Retina (tissue), 1 donor: ENCODE measurements around the gene IL1B.

Experiments used
- DNase-seq: peaks from one replicate; pipeline ENCODE4 v3.0.0-alpha.2; 2016

IL1B gene

DNA sequence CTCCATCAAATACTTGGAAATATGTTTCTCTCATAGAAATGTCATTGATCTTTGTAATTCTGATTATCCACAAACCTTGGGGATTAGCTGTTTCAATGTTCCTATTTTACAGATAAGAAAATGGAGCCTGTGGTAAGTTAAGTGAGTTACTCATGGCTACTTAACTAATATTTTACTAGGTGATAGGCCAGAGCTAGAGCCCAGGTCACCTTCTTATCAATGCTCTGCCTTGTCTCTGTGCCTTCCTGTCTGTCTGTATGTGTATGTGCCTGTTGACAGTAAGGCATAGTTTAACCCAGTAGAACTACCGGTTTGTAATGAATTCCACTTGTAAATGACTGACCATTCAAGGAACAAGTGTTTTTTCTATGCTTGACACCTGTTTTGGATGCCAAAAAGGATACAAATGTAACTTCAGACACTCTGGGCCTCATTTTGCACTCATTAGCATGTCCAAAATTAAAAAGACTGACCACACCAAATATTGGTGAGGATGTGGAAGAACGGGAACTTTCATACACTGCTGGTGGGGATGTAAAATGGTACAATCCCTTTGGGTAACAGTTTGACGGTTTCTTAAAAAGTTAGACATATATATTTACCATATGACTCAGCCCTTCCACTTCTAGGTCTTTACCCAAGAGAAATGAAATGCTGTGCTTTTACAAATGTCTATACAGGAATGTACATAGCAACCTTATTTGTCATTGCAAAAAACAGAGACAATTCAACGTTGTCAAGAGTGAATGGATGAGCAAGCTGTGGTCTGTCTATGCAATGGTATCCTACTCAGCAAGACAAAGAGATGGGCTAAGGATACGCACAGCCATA, 32.7 kb downstream of the IL1B start:
- no peak for DNase-seq

GRCh38 chr2:112800881-112801583, 35.5 kb downstream of the IL1B start:
- no peak for DNase-seq

- no peak for DNase-seq
These were observed 37.3 kb downstream of the IL1B start for GRCh38 chr2:112798979-112799975.

DNA sequence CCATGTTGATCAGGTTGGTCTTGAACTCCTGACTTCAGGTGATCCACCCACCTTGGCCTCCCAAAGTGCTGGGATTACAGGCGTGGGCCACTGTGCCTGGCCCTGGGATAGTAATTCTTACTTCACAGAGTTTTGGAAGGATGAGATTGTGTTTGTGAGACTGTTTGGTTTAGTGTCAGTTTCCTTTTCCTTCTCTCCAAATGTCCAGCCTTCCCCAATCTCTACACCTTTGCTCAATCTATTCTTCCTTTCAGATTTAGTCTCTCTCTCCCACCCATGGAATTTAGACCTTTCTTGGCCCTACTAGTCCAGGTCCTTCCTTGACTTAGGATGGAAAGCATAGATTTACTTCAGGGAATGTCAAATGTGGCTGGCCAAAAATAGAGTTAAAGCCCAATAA, 40.1 kb downstream of the IL1B start:
- DNase-seq: no peak

DNA sequence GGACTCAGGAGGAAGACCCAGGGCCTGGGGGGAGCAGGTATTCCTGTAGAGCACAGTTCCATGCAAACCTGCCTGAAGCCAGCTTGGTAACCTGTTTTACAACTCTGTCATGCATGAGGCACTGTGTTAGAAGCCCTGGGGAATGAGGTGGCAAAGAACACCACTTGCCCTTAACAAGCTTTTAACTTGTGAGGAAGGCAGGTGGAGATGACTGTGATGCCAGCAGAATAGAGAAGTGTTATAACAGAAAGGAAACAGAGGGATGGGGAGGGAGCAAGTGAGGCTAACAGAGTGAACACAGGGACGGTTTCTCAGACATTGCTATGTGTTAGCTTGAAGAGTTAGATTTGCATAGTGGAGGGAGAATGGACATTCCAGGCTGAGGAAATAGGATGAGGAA, 40.8 kb downstream of the IL1B start:
- DNase-seq: no peak

GRCh38 chr2:112794841-112795240, 41.7 kb downstream of the IL1B start:
- no peak for DNase-seq

GRCh38 chr2:112794131-112794733, 42.3 kb downstream of the IL1B start:
- DNase-seq: no peak

GRCh38 chr2:112793449-112793978, 43.1 kb downstream of the IL1B start:
- no peak for DNase-seq

DNA sequence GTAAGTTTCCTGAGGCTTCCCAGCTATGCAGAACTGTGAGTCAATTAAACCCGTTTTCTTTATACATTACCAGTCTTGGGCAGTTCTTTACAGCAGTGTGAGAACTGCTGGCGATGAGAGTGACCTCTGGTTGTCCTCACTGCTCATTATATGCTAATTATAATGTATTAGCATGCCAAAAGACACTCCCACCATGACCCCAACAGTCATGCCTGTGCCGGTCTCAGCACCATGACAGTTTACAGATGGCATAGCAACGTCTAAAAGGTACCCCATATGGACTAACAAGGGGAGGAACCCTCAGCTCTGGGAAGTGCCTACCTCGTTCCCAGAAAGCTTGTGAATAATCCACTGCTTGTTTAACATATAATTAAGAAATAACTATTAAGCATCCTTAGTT, 44.2 kb downstream of the IL1B start:
- no peak for DNase-seq

- no peak for DNase-seq
These were observed 44.8 kb downstream of the IL1B start for GRCh38 chr2:112791693-112792230.

DNA sequence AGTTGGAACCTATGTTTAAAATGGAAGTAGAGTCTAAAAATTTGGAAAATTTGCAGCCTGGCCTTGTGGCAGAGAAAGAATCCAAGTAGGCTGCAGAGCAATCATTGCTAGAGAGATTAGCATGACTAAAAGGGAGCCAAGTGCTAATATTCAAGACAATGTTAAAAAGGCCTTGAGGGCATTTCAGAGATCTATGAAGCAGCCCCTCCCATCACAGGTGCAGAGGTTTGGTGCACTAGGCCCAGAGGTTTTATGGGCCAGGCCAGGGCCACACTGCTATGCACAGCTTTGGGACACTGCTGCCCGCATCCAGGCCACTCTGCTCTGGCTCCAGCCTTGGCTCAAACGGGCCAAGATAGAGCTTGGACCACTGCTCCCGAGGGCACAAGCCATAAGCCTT, 45.6 kb downstream of the IL1B start:
- DNase-seq: no peak

DNA sequence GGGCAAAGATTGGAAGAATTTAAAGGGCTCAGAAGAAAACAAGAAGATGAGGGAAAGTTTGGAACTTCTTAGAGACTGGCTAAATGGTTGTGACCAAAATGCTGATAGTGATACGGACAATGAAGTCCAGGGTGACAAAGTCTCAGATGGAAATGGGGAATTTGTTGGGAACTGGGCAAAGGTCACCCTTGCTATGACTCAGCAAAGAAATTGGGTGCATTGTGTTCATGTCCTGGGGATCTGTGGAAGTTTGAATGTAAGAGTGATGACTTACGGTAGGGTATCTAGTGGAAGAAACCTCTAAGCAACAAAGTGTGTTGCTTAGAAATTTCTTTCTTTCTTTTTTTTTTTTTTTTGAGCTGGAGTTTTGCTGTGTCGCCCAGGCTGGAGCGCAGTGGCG, 46.3 kb downstream of the IL1B start:
- DNase-seq: no peak

GRCh38 chr2:112789186-112789585, 47.4 kb downstream of the IL1B start:
- DNase-seq: no peak

- no peak for DNase-seq
These were observed 47.9 kb downstream of the IL1B start for GRCh38 chr2:112788653-112789052.

- no peak for DNase-seq
These were observed 48.7 kb downstream of the IL1B start for GRCh38 chr2:112787729-112788393.

- DNase-seq: no peak
These were observed 49.3 kb downstream of the IL1B start for GRCh38 chr2:112787294-112787693.

- DNase-seq: no peak
These were observed 52.1 kb downstream of the IL1B start, which contains the start of gene IL1A for GRCh38 chr2:112784199-112785189. Gene IL1A, minus strand, starts transcription at chr2:112784493. Its CDS starts 723 bp downstream, at chr2:112783770.

- DNase-seq: no peak
These were observed 53.3 kb downstream of the IL1B start for GRCh38 chr2:112783187-112783714.

- DNase-seq: no peak
These were observed 54.3 kb downstream of the IL1B start for GRCh38 chr2:112782234-112782799.
